Heart left ventricle (tissue), 16 donors: ENCODE measurements around the gene CEP250. TPM values are rescaled to one million over a fixed set of nuclear protein-coding genes. Genes with fewer than 3 reads are reported as not detected.
A peak's percentile ranks its signal among the peaks of the same experiment; 100 is the strongest.
"Not testable (repeated sequence)": the region's sequence is repeated elsewhere in the genome, so short reads cannot be mapped to it uniquely, and the experiment has no call there.

Source experiments
- ATAC-seq, 4 donors: fragments of 200-7000 bp; cut with Tn5 transposase; one replicate each; pipeline ENCODE4 v1.9.1; 2020 to 2022; ENCODE audit warnings: moderate library complexity in 4 of 4, mild to moderate bottlenecking in 3 of 4, moderate number of reproducible peaks in 1 of 4
- DNase-seq, 5 donors: peaks; one replicate each; pipeline ENCODE4 v3.0.0-alpha.2; 2020
- H3K27ac ChIP-seq, 12 donors: fragments of 200-600 bp; sonication (generic) in 4 of 12; one replicate each; pipeline versions ENCODE4 v1.5.0 to v1.8.0; 2016 to 2022; ENCODE audit warnings: mild to moderate bottlenecking in 2 of 12
- H3K27me3 ChIP-seq, 9 donors: fragments of 200-600 bp; sonication (generic) in 2 of 9; one replicate each; pipeline versions ENCODE4 v1.5.1 to v1.8.0; 2016 to 2022; ENCODE audit warnings: mild to moderate bottlenecking in 3 of 9
- H3K36me3 ChIP-seq, 9 donors: fragments of 200-600 bp; sonication (generic) in 2 of 9; one replicate each; pipeline versions ENCODE4 v1.5.0 to v1.8.0; 2018 to 2022; ENCODE audit warnings: mild to moderate bottlenecking in 2 of 9
- H3K4me1 ChIP-seq, 12 donors: fragments of 200-600 bp; sonication (generic) in 4 of 12; one replicate each; pipeline versions ENCODE4 v1.5.0 to v1.8.0; 2016 to 2022; ENCODE audit warnings: mild to moderate bottlenecking in 3 of 12
- H3K4me3 ChIP-seq, 12 donors: fragments of 200-600 bp; sonication (generic) in 4 of 12; one replicate each; pipeline versions ENCODE4 v1.5.0 to v1.8.0; 2017 to 2022; ENCODE audit warnings: mild to moderate bottlenecking in 9 of 12, moderate library complexity in 4 of 12
- H3K9me3 ChIP-seq, 12 donors: fragments of 200-600 bp; sonication (generic) in 4 of 12; one replicate each; pipeline versions ENCODE4 v1.5.0 to v1.8.0; 2016 to 2022; ENCODE audit warnings: mild to moderate bottlenecking in 1 of 12
- CTCF ChIP-seq, 12 donors: fragments of 200-600 bp; sonication (generic) in 4 of 12; IDR thresholded peaks; one replicate each; pipeline versions ENCODE4 v1.5.0 to v1.8.0; 2018 to 2022; ENCODE audit warnings: antibody characterized with exemption in 12 of 12, mild to moderate bottlenecking in 5 of 12
- POLR2A ChIP-seq, 2 donors: fragments of 450-650 bp; IDR thresholded peaks; one replicate each; pipeline ENCODE4 v1.6.1; 2017; ENCODE audit warnings: antibody characterized with exemption in 2 of 2, mild to moderate bottlenecking in 2 of 2, moderate library complexity in 2 of 2
- WGBS, 4 donors: extraction: QIAGEN DNeasy Blood & Tissue Kit in 2 of 4; methylation state at CpG; one replicate each; pipeline versions ENCODE4 v1.1.5 to v1.1.7; 2013 to 2018; 5-methylcytosine and 5-hydroxymethylcytosine counted together
- intact Hi-C, 10 donors: fragments of 100-400 bp; cut with DNase I; formaldehyde crosslinking; loops; one replicate each; pipeline versions ENCODE4 v1.11.1 to v1.14.2; 2022
- polyA plus RNA-seq, 2 donors: library from polyadenylated mRNA; stranded (reverse); fragments of 200-250 nt; gene quantifications; one replicate each; pipeline ENCODE4 v1.2.3, GENCODE V29; 2013
- total RNA-seq, 9 donors: library from RNA; depleted of rRNA in 2 of 9; stranded (reverse); fragments of >200 nt in 2 of 9; fragmentation: NEBNext Ultra II Directional in 3 of 9; extraction: Animal tissue kit (Norgen Biotek cat#: 25700) in 3 of 9; gene quantifications; one replicate each; pipeline versions ENCODE4 v1.1.0 to v1.2.4, GENCODE V29; 2016 to 2023
- donor health status: ischemic (EF 13 %, LVEDD 7.1; RV severe dilation, severe dysfunction).
- donor health status: healthy with polysubstance abuse.
- donor health status: DM: no; HTN: yes; CAD: no.
- donor health status: DM: no; HTN: no; CAD: no.
- donor health status: ischemic (EF 25% LVEDD 6.9; RV normal size, moderate dysfunction).
- donor health status: ischemic (EF 25% LVEDD 5.7; RV mildly dilated, moderate dysfunction).
- donor health status: healthy.
- donor health status: DM: yes; HTN: yes; CAD: no.
- donor health status: ischemic (EF 35%, LVEDD 5.7; RV mildly dilated, moderate dysfunction).
- donor health status: nonischemic (EF 11% LVEDD 7.7; RV severe dilation, severe dysfunction).
- donor health status: DM: yes; HTN: yes; CAD: no.
- donor health status: PGD.
- donor health status: ischemic (EF 29% LVEDD 5.4; RV normal size, mild dysfunction).
- donor health status: nonischemic (EF 23%, LVEDD 6.1; RV moderate dilation, normal function).

CEP250 gene
- total and polyA plus RNA-seq, 11 donors: 11.4 to 21.4 (median 14.9) TPM

GRCh38 chr20:35447082-35447789 lies 8.2 kb upstream of the CEP250 start:
- no peaks in the 10 kb centered on the region for H3K9me3 ChIP-seq
- ATAC-seq (peak; percentile 67 to 90 (median 88)), DNase-seq (peak; percentile 74 to 91 (median 81))
- H3K4me3 ChIP-seq: peak overlapping the region in 11 of 12 donors; percentile 10 to 51 (median 38)
- WGBS, 4 donors: 2 to 3% (median 2%) methylated on average over 11 of the region's 11 CpGs
- H3K36me3 ChIP-seq: no peaks in the 10 kb centered on the region
- H3K27me3 ChIP-seq: no peaks in the 10 kb centered on the region
- H3K27ac ChIP-seq: no peak overlapping the region
- TF ChIP-seq CTCF (IDR thresholded peaks at IDR 0.05): peak; percentile 84 to 98 (median 93)
- TF ChIP-seq POLR2A (IDR thresholded peaks at IDR 0.05): no peak
- peaks cover 0 to 3% (median 0%) of the 10 kb centered on the region in 12 donors for H3K4me1 ChIP-seq
- intact Hi-C loops: loop anchor here in 7 of 10 donors (1.0 to 10.0 kb wide), 4 partner anchors 142 to 612 kb away; no protein-coding TSS in a partner anchor

GRCh38 chr20:35448788-35449373 lies 6.5 kb upstream of the CEP250 start:
- DNase-seq: no peak
- Histone ChIP-seq H3K27me3 (no peaks in the 10 kb centered on the region), H3K27ac (no peak overlapping the region), H3K9me3 (no peaks in the 10 kb centered on the region), H3K4me3 (no peak overlapping the region), H3K36me3 (no peaks in the 10 kb centered on the region), H3K4me1 (peaks cover 0 to 5% (median 0%) of the 10 kb centered on the region in 12 donors)
- 91 to 98% (median 94%) methylated on average over 5 of the region's 5 CpGs for WGBS, 4 donors
- no peak for ATAC-seq
- intact Hi-C loops: loop anchor here in 5 of 10 donors (5.0 to 10.0 kb wide), 2 partner anchors 147 to 614 kb away; no protein-coding TSS in a partner anchor
- TF ChIP-seq POLR2A (IDR thresholded peaks at IDR 0.05): no peak
- TF ChIP-seq CTCF (IDR thresholded peaks at IDR 0.05): no peak

- not testable (repeated sequence) for DNase-seq, H3K27me3 ChIP-seq, H3K4me3 ChIP-seq, H3K9me3 ChIP-seq, H3K4me1 ChIP-seq, ATAC-seq, H3K36me3 ChIP-seq, H3K27ac ChIP-seq
- WGBS, 4 donors: 87 to 94% (median 89%) methylated on average over 13 of the region's 13 CpGs
- intact Hi-C loops: loop anchor here in 6 of 10 donors (5.0 to 10.0 kb wide), 3 partner anchors 148 to 625 kb away; partner anchors contain the start of gene NCOA6 (in 1 of the 6)
These were observed 5.5 kb upstream of the CEP250 start for GRCh38 chr20:35449855-35450254.

GRCh38 chr20:35451295-35451694 lies 4.1 kb upstream of the CEP250 start:
- intact Hi-C loops: loop anchor here in 1 of 10 donors (10.0 kb wide), 1 partner anchor 626 kb away; the partner anchor contains the start of gene NCOA6
- Histone ChIP-seq H3K4me1 (peaks cover 0 to 16% (median 7%) of the 10 kb centered on the region in 12 donors), H3K9me3 (no peaks in the 10 kb centered on the region), H3K36me3 (no peaks in the 10 kb centered on the region), H3K4me3 (no peak overlapping the region), H3K27me3 (no peaks in the 10 kb centered on the region), H3K27ac (no peak overlapping the region)
- TF ChIP-seq CTCF (IDR thresholded peaks at IDR 0.05) (no peak), POLR2A (IDR thresholded peaks at IDR 0.05) (no peak)
- DNase-seq (no peak), ATAC-seq (no peak)
- WGBS, 4 donors: 88 to 89% (median 89%) methylated on average over 6 of the region's 6 CpGs
